Endothelial cell of umbilical vein (primary cell): Measurements from ENCODE around the gene WDFY2. TPM values are rescaled to one million over a fixed set of nuclear protein-coding genes. Genes with fewer than 3 reads are reported as not detected.

Experiments used
- BruUV-seq: library from RNA; stranded (reverse); fragments of 400-500 nt; replicated peaks from 2 replicates; lab custom pipeline; 2021; lab: Mats Ljungman, UMichigan
- CTCF ChIA-PET: fragments of 300-600, 350-600 bp; sonication (Branson Sonifier 250); formaldehyde crosslinking; loops from one replicate; lab custom pipeline; 2021; ENCODE audit warnings: antibody characterized with exemption, inconsistent platforms; lab: Charles Lee
- POLR2A ChIA-PET: fragments of 300-600, 350-600 bp; sonication (Branson Sonifier 250); formaldehyde crosslinking; loops from one replicate; lab custom pipeline; 2021; ENCODE audit warnings: antibody characterized with exemption, inconsistent platforms; lab: Charles Lee
- DNase-seq: peaks from one replicate; pipeline ENCODE4 v3.0.0-alpha.2; 2011; ENCODE audit warnings: low read depth, low spot score
- FAIRE-seq: peaks from 2 replicates; lab custom pipeline; 2011; peaks lifted over from hg19 to GRCh38; lab: Jason Lieb, UNC
- H2AFZ ChIP-seq: 2 replicates; pipeline ENCODE4 v1.6.0; 2012; ENCODE audit warnings: low read depth, low read length, control low read depth, inconsistent platforms
- H3K27ac ChIP-seq: 2 replicates; pipeline ENCODE4 v1.5.1; 2011; ENCODE audit warnings: low read depth, mild to moderate bottlenecking, control low read depth, low read length, moderate library complexity; ENCODE audit not compliant: insufficient read depth
- H3K27me3 ChIP-seq, 2 experiments: 2 replicates each; pipeline versions ENCODE4 v1.6.0 to v1.6.1; 2011; ENCODE audit warnings: low read length in 2 of 2, mixed read lengths in 1 of 2; ENCODE audit not compliant: control insufficient read depth in 2 of 2, insufficient read depth in 2 of 2
- H3K36me3 ChIP-seq, 2 experiments: 2 replicates in 1 of 2; 3 replicates in 1 of 2; pipeline ENCODE4 v1.5.1; 2011; ENCODE audit warnings: low read length in 2 of 2, mild to moderate bottlenecking in 1 of 2, moderate library complexity in 1 of 2; ENCODE audit not compliant: control insufficient read depth in 2 of 2, insufficient read depth in 2 of 2; ENCODE audit errors: extremely low read depth in 1 of 2
- H3K4me1 ChIP-seq: 3 replicates; pipeline ENCODE4 v1.5.1; 2011; ENCODE audit warnings: mild to moderate bottlenecking, low read length; ENCODE audit not compliant: control insufficient read depth, insufficient read depth; ENCODE audit errors: extremely low read depth
- H3K4me2 ChIP-seq: 2 replicates; pipeline ENCODE4 v1.6.1; 2011; ENCODE audit warnings: low read length, control low read depth, mixed read lengths; ENCODE audit not compliant: insufficient read depth
- H3K4me3 ChIP-seq, 3 experiments: fragments of 200-600 bp in 1 of 3; sonication (generic), shearing (Covaris generic) in 1 of 3; replicated peaks in 1 of 3; 2 replicates each; pipeline ENCODE4 v1.5.1; 2011 to 2016; ENCODE audit warnings: control low read depth in 3 of 3, low read length in 3 of 3, mild to moderate bottlenecking in 2 of 3, inconsistent platforms in 1 of 3, low read depth in 1 of 3, moderate library complexity in 1 of 3; ENCODE audit not compliant: insufficient read depth in 1 of 3
- H3K79me2 ChIP-seq: 2 replicates; pipeline ENCODE4 v1.6.0; 2012; ENCODE audit warnings: low read length, inconsistent platforms; ENCODE audit not compliant: control insufficient read depth, insufficient read depth
- H3K9ac ChIP-seq: replicated peaks from 2 replicates; pipeline ENCODE3; 2011; ENCODE audit warnings: low read length, control low read depth; ENCODE audit not compliant: insufficient read depth; ENCODE audit errors: extremely low read depth
- H3K9me1 ChIP-seq: replicated peaks from 3 replicates; pipeline ENCODE4 v1.6.0; 2011; ENCODE audit warnings: mild to moderate bottlenecking, low read length; ENCODE audit not compliant: control insufficient read depth, insufficient read depth; ENCODE audit errors: extremely low read depth
- H3K9me3 ChIP-seq: replicated peaks from 2 replicates; pipeline ENCODE4 v1.5.1; 2012; ENCODE audit warnings: low read length, inconsistent platforms; ENCODE audit not compliant: control insufficient read depth, insufficient read depth
- H4K20me1 ChIP-seq: replicated peaks from 2 replicates; pipeline ENCODE3; 2011; ENCODE audit warnings: mild to moderate bottlenecking, low read length; ENCODE audit not compliant: control insufficient read depth, insufficient read depth; ENCODE audit errors: extremely low read depth
- CTCF ChIP-seq, 2 donors: IDR thresholded peaks; 1 replicate in 1 of 2; 2 replicates in 1 of 2; pipeline ENCODE4 v1.5.1; 2011; ENCODE audit warnings: low read length in 2 of 2, mild to moderate bottlenecking in 2 of 2, moderate library complexity in 2 of 2, control low read depth in 1 of 2, inconsistent platforms in 1 of 2, low read depth in 1 of 2; ENCODE audit not compliant: insufficient read depth in 1 of 2; ENCODE audit errors: extremely low read depth in 1 of 2
- EZH2 ChIP-seq: IDR thresholded peaks from 2 replicates; pipeline ENCODE4 v1.6.1; 2012; ENCODE audit warnings: borderline replicate concordance, low read depth, mild to moderate bottlenecking, moderate library complexity, low read length, inconsistent platforms; ENCODE audit not compliant: severe bottlenecking
- FOS ChIP-seq: IDR thresholded peaks from 2 replicates; pipeline ENCODE4 v1.6.1; 2011; ENCODE audit warnings: mild to moderate bottlenecking, low read length, moderate library complexity, borderline replicate concordance; ENCODE audit not compliant: insufficient read depth
- GATA2 ChIP-seq: IDR thresholded peaks from 2 replicates; pipeline ENCODE4 v1.7.0; 2011; ENCODE audit warnings: low read depth, mild to moderate bottlenecking, moderate library complexity, mixed read lengths, low read length; ENCODE audit not compliant: insufficient read length, insufficient read depth
- JUN ChIP-seq: IDR thresholded peaks from 2 replicates; pipeline ENCODE4 v1.6.1; 2011; ENCODE audit warnings: borderline replicate concordance, low read depth; ENCODE audit not compliant: insufficient read length, insufficient read depth
- MYC ChIP-seq: IDR thresholded peaks from one replicate; pipeline ENCODE4 v1.6.1; 2011; ENCODE audit warnings: mild to moderate bottlenecking, low read depth, low read length
- POLR2A ChIP-seq: IDR thresholded peaks from 2 replicates; pipeline ENCODE4 v1.6.1; 2012; ENCODE audit warnings: low read depth, mild to moderate bottlenecking, control low read depth, low read length
- POLR2AphosphoS5 ChIP-seq: IDR thresholded peaks from 2 replicates; pipeline ENCODE4 v1.6.1; 2012; ENCODE audit warnings: low read depth, mild to moderate bottlenecking, control low read depth, low read length, moderate library complexity; ENCODE audit not compliant: insufficient read depth
- dilution Hi-C: fragments of 300-500 bp; cut with MboI; formaldehyde crosslinking; loops from one replicate; pipeline ENCODE4 v1.15.0; 2019; ENCODE audit warnings: low sequenced_read_pairs; ENCODE audit not compliant: extremely low pct_ligation_motif_present
- intact Hi-C: fragments of 100-400 bp; cut with micrococcal nuclease; formaldehyde crosslinking; loops from one replicate; pipeline ENCODE4 v1.10.0; 2022
- polyA plus RNA-seq, 4 experiments: library from polyadenylated mRNA; depleted of rRNA in 3 of 4; stranded (reverse) in 3 of 4; unstranded in 1 of 4; fragments of >200 nt; gene quantifications; 2 replicates each; pipeline versions ENCODE4 v1.2.1 to v1.2.3, GENCODE V29; 2011 to 2012; ENCODE audit warnings: missing spikeins in 1 of 4
- total RNA-seq: library from RNA; stranded (reverse); gene quantifications from 2 replicates; pipeline ENCODE4 v1.2.3, GENCODE V29; 2021
- TF ChIP-seq, protein P1 (sequence below): IDR thresholded peaks from 2 replicates; pipeline ENCODE4 v1.6.1; 2011; ENCODE audit not compliant: insufficient read depth, insufficient read length

The WDFY2 gene
- total and polyA plus RNA-seq, 2 donors (not counting 3 experiments of a cell fraction or from before 2014, with no cell fraction given): 2.1 to 5.5 TPM

DNA sequence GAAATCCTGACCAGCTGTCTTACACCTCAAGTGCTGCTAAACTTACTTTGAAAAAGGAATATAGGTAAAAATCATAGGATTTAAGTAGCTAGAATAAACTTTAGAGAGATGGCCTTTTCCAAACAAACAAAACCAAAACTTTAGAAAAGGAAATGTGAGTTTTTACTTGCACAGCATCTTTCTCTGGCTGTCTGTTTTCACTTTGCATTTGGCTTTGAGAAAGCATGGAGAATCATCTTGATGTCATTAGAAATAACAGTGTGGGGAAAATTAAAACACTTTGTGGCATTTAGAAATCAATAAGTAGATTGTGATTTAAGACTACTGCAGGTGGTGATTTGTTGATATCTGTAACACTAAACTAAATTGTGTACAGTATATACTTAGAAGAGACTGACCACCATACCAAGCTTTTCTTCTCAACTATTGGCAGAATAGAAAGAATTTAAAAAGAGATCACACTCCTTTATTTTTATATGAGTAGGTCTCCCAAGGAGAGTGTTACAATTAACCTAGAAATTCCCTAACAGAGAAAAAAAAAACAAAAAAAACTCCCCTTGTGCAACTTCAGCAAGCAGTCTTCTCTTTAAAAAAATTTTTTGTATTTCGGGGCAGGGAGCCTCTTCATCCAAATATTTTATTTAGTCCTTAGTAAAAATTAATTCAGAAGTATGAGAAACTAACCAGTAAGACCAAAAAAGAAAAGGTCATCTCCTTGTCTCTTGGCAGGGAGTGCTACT is 6.1 kb downstream of the WDFY2 start:
- no peak overlapping the region for H3K4me3 ChIP-seq

More for the DNA sequence above, 6.1 kb downstream of the WDFY2 start:
- Histone ChIP-seq H2AFZ (no peak overlapping the region), H3K36me3 (no peaks in the 10 kb centered on the region), H4K20me1 (no peaks in the 10 kb centered on the region), H3K9ac (no peak overlapping the region), H3K9me1 (no peaks in the 10 kb centered on the region), H3K9me3 (no peaks in the 10 kb centered on the region), H3K27ac (no peak overlapping the region), H3K4me1 (peaks cover 23% of the 10 kb centered on the region), H3K79me2 (peaks cover 3% of the 10 kb centered on the region), H3K27me3 (no peaks in the 10 kb centered on the region), H3K4me2 (peak overlapping the region; percentile 9)
- TF ChIP-seq POLR2AphosphoS5: no peak
- no peak for TF ChIP-seq JUN
- no peak for TF ChIP-seq EZH2
- TF ChIP-seq FOS: no peak
- TF ChIP-seq GATA2: no peak
- no peak for TF ChIP-seq POLR2A
- no peak for TF ChIP-seq CTCF (IDR thresholded peaks at IDR 0.05; ENCODE audit: extremely low read depth in 1 of 2, insufficient read depth in 1 of 2, low read depth in 1 of 2, low read length in 2 of 2)
- TF ChIP-seq MYC: no peak
- TF ChIP-seq, protein P1, sequence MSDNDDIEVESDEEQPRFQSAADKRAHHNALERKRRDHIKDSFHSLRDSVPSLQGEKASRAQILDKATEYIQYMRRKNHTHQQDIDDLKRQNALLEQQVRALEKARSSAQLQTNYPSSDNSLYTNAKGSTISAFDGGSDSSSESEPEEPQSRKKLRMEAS: no peak
- dilution Hi-C loops: no loop called here
- ChIA-PET POLR2A (interaction anchor here (0.6 to 1.6 kb wide), 3 partner anchors 94 to 137 kb away, joined by 4 to 6 read pairs (median 6); partner anchors contain the start of gene INTS6), CTCF (interaction anchor here (0.9 to 2.4 kb wide), 7 partner anchors 23 to 538 kb away, joined by 3 to 17 read pairs (median 5); no protein-coding TSS in a partner anchor)
- BruUV-seq: no TSS peak
- FAIRE-seq: no peak
- DNase-seq: no peak
- intact Hi-C loops: no loop called here
